ENCODE results near the gene RPS21. TPM values are rescaled to one million over a fixed set of nuclear protein-coding genes. Genes with fewer than 3 reads are reported as not detected.

The RPS21 gene
- total and polyA plus RNA-seq, 2 of the 13 experiments (the other 11 are each of a cell fraction or from before 2014, with no cell fraction given): 2,647 to 11,063 TPM

DNA sequence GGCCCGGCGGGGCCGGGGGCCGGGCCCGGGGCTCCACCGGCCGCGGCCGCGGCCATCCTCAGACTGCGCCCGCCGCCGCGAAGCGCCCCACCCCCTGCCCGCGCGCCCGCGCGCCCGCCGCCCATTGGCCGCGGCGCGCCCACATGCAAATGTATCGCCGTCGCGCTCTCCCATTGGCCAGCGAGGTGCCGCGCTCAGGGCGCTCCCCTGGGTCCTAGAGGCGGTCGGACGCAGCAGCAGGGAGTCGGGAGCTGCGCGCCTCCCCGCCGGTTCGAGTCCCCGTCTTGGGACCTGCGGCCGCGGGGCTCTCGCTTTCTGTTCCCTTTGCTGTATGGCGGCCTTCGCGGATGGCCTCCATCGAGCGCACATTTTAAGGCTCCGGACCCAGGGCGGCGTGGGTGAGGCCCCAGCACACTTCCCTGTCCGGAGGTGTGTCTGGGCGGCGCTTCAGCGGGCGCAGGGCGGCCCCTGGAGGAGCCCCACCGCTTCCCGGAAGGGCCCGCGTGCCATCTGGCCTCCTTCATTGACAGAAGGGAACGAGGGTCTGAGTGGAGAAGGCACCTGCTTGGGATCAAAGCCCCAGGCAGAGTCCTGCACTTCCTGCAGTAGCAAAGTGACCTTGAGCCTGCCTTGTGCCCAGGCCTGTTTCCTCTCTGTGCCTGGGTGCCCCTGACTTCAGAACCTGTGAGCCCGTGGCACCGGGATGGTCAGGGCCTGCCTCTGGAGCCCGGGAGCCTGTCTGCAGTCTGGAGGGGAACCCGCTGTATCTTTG, 20.5 kb downstream of the RPS21 start, which contains the start of gene CABLES2 (continued):
- peak; percentile 15 to 40; a peak in 1 of 4 replicates for TF ChIP-seq EP300 (IDR thresholded peaks at IDR 0.05; ENCODE audit: low read depth in 2 of 2, low read length in 2 of 2)
- no peak for TF ChIP-seq EP300 (CRISPR knock-in tag; IDR thresholded peaks at IDR 0.05; ENCODE audit: borderline replicate concordance)
- peak; percentile 99 for TF ChIP-seq ZNF572 (CRISPR knock-in tag; IDR thresholded peaks at IDR 0.05)
- TF ChIP-seq MXD4 (CRISPR knock-in tag; IDR thresholded peaks at IDR 0.05): peak; percentile 71
- TF ChIP-seq, protein P1, sequence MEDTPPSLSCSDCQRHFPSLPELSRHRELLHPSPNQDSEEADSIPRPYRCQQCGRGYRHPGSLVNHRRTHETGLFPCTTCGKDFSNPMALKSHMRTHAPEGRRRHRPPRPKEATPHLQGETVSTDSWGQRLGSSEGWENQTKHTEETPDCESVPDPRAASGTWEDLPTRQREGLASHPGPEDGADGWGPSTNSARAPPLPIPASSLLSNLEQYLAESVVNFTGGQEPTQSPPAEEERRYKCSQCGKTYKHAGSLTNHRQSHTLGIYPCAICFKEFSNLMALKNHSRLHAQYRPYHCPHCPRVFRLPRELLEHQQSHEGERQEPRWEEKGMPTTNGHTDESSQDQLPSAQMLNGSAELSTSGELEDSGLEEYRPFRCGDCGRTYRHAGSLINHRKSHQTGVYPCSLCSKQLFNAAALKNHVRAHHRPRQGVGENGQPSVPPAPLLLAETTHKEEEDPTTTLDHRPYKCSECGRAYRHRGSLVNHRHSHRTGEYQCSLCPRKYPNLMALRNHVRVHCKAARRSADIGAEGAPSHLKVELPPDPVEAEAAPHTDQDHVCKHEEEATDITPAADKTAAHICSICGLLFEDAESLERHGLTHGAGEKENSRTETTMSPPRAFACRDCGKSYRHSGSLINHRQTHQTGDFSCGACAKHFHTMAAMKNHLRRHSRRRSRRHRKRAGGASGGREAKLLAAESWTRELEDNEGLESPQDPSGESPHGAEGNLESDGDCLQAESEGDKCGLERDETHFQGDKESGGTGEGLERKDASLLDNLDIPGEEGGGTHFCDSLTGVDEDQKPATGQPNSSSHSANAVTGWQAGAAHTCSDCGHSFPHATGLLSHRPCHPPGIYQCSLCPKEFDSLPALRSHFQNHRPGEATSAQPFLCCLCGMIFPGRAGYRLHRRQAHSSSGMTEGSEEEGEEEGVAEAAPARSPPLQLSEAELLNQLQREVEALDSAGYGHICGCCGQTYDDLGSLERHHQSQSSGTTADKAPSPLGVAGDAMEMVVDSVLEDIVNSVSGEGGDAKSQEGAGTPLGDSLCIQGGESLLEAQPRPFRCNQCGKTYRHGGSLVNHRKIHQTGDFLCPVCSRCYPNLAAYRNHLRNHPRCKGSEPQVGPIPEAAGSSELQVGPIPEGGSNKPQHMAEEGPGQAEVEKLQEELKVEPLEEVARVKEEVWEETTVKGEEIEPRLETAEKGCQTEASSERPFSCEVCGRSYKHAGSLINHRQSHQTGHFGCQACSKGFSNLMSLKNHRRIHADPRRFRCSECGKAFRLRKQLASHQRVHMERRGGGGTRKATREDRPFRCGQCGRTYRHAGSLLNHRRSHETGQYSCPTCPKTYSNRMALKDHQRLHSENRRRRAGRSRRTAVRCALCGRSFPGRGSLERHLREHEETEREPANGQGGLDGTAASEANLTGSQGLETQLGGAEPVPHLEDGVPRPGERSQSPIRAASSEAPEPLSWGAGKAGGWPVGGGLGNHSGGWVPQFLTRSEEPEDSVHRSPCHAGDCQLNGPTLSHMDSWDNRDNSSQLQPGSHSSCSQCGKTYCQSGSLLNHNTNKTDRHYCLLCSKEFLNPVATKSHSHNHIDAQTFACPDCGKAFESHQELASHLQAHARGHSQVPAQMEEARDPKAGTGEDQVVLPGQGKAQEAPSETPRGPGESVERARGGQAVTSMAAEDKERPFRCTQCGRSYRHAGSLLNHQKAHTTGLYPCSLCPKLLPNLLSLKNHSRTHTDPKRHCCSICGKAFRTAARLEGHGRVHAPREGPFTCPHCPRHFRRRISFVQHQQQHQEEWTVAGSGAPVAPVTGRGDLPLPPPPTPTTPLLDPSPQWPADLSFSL (CRISPR knock-in tag; IDR thresholded peaks at IDR 0.05): no peak
- no peak for TF ChIP-seq BCLAF1 (IDR thresholded peaks at IDR 0.05)
- TF ChIP-seq THAP7 (CRISPR knock-in tag; IDR thresholded peaks at IDR 0.05): no peak
- TF ChIP-seq PAWR (CRISPR knock-in tag; IDR thresholded peaks at IDR 0.05; ENCODE audit: borderline replicate concordance): 0 out of 2 replicates have a peak, but pooled peaks have one; percentile 93
- no peak for TF ChIP-seq GATA4 (IDR thresholded peaks at IDR 0.05; ENCODE audit: borderline replicate concordance, low read depth)
- 0 out of 2 replicates have a peak, but pooled peaks have one; percentile 23 for TF ChIP-seq ZBTB37 (CRISPR knock-in tag; IDR thresholded peaks at IDR 0.05)
- no peak for TF ChIP-seq ZNF468 (CRISPR knock-in tag; IDR thresholded peaks at IDR 0.05)
- no peak for TF ChIP-seq SRF (IDR thresholded peaks at IDR 0.05; ENCODE audit: low read depth, low read length)
- TF ChIP-seq ZNF382 (CRISPR knock-in tag; IDR thresholded peaks at IDR 0.05; ENCODE audit: borderline replicate concordance): no peak
- no peak for TF ChIP-seq SMARCE1 (IDR thresholded peaks at IDR 0.05; ENCODE audit: borderline replicate concordance)
- TF ChIP-seq YY1 (IDR thresholded peaks at IDR 0.05; ENCODE audit: insufficient read depth, insufficient replicate concordance, low read depth, low read length): peak; percentile 75

Measured in HepG2 (cell line).